HepG2 (cell line): ENCODE measurements around the gene LBR. TPM values are rescaled to one million over a fixed set of nuclear protein-coding genes. Genes with fewer than 3 reads are reported as not detected.

Experiments
- ATF6 ChIP-seq: sonication (generic); formaldehyde crosslinking; conservative IDR thresholded peaks from 2 replicates; pipeline ENCODE4 v1.4.0; 2020; ENCODE audit warnings: missing genetic modification reagents
- CBX2 ChIP-seq, 2 experiments: fragments of 200-600 bp in 1 of 2; sonication (generic); formaldehyde crosslinking in 1 of 2; IDR thresholded peaks; 2 replicates each; pipeline versions ENCODE4 v1.7.0 to v1.8.1; 2018 to 2022; ENCODE audit warnings: low read depth in 2 of 2, low read length in 1 of 2, mild to moderate bottlenecking in 1 of 2, missing genetic modification reagents in 1 of 2
- FOXJ3 ChIP-seq: sonication (generic); formaldehyde crosslinking; IDR thresholded peaks from 2 replicates; pipeline ENCODE4 v1.4.0; 2020; ENCODE audit warnings: missing genetic modification reagents, mild to moderate bottlenecking, borderline replicate concordance
- GMEB2 ChIP-seq: IDR thresholded peaks from 2 replicates; pipeline ENCODE4 v1.6.1; 2016; ENCODE audit warnings: missing biosample characterization, missing genetic modification reagents, low read depth
- HDAC1 ChIP-seq: sonication (generic); formaldehyde crosslinking; IDR thresholded peaks from 2 replicates; pipeline ENCODE4 v1.5.1; 2020; ENCODE audit warnings: mild to moderate bottlenecking, missing genetic modification reagents
- ISL2 ChIP-seq: sonication (generic); formaldehyde crosslinking; IDR thresholded peaks from 2 replicates; pipeline ENCODE4 v1.5.0; 2020; ENCODE audit warnings: missing genetic modification reagents
- PRPF4 ChIP-seq: fragments of 200-400 bp; formaldehyde crosslinking; IDR thresholded peaks from 2 replicates; pipeline ENCODE4 v1.6.1; 2016; ENCODE audit warnings: low read length, low read depth; ENCODE audit not compliant: poor library complexity, severe bottlenecking
- TCF7 ChIP-seq: sonication (generic); IDR thresholded peaks from 2 replicates; pipeline ENCODE4 v1.6.1; 2016; ENCODE audit warnings: antibody characterized with exemption, low read depth
- THAP7 ChIP-seq: sonication (generic); formaldehyde crosslinking; IDR thresholded peaks from 2 replicates; pipeline ENCODE4 v1.8.1; 2023; ENCODE audit warnings: mild to moderate bottlenecking, missing genetic modification reagents
- U2AF1 ChIP-seq: fragments of 200-400 bp; formaldehyde crosslinking; optimal IDR thresholded peaks from 2 replicates; pipeline ENCODE3; 2017; ENCODE audit warnings: mild to moderate bottlenecking, low read depth, low read length
- ZBTB46 ChIP-seq: sonication (generic); formaldehyde crosslinking; IDR thresholded peaks from 2 replicates; pipeline ENCODE4 v1.4.0; 2020; ENCODE audit warnings: mild to moderate bottlenecking, missing genetic modification reagents, borderline replicate concordance
- ZFP36 ChIP-seq: fragments of 150-350 bp; IDR thresholded peaks from 2 replicates; pipeline ENCODE4 v1.6.1; 2018; ENCODE audit warnings: borderline replicate concordance, low read length, low read depth; ENCODE audit not compliant: partially characterized antibody
- ZNF101 ChIP-seq: sonication (generic); formaldehyde crosslinking; IDR thresholded peaks from 2 replicates; pipeline ENCODE4 v1.4.0; 2020; ENCODE audit warnings: mild to moderate bottlenecking, low read depth, missing genetic modification reagents, borderline replicate concordance
- ZNF251 ChIP-seq: sonication (generic); formaldehyde crosslinking; IDR thresholded peaks from 2 replicates; pipeline ENCODE4 v1.9.0; 2021; ENCODE audit warnings: mild to moderate bottlenecking, missing genetic modification reagents
- polyA plus RNA-seq, 8 experiments: library from polyadenylated mRNA; depleted of rRNA in 3 of 8; stranded (reverse) in 7 of 8; unstranded in 1 of 8; fragments of >200 nt; fragmentation: Illumina TruSeq in 4 of 8; extraction: Trizol in 4 of 8; gene quantifications; 2 replicates each; pipeline versions ENCODE4 v1.2.1 to v1.2.3, GENCODE V29; 2011 to 2016; ENCODE audit warnings: low read depth in 4 of 8, missing spikeins in 1 of 8, mixed read lengths in 1 of 8; ENCODE audit not compliant: insufficient read depth in 1 of 8
- total RNA-seq, 5 experiments: library from RNA; depleted of rRNA; stranded (reverse); fragments of >200 nt; fragmentation: Illumina TruSeq; extraction: Trizol; gene quantifications; 2 replicates each; pipeline ENCODE4 v1.2.3, GENCODE V29; 2016; ENCODE audit warnings: low read depth in 1 of 5
- TF ChIP-seq, protein P1 (sequence below): sonication (generic); formaldehyde crosslinking; IDR thresholded peaks from 2 replicates; pipeline ENCODE4 v1.4.0; 2020; ENCODE audit warnings: missing genetic modification reagents

Gene LBR
- total and polyA plus RNA-seq, 2 of the 13 experiments (the other 11 are each of a cell fraction or from before 2014, with no cell fraction given): 38.9 to 76.7 TPM

DNA sequence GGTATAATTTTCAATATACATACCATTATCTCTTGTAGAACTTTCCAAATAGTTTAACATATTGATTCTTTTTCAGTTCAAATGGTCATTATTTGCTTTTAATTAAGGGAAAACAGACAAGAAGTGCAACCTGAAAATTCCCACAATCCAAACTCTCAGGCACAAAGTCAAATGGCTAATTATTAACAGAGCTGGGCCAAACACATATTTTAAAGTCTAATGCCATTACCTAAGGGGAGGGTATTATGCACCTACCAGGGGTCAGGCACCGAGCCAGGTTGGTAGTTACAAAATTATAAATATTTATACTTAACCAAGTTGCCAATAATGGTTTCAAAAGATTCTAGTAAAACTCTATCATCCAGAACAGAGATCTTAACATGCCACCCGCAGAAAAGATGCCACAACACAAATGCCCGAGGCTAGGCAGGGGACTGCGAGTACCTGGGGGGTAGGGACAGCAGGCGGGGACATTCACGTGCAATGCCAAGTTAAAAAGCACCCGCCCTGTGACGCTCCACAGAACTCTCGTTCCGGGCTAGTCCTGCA, 15.0 kb downstream of the LBR start (continued):
- TF ChIP-seq U2AF1 (no peak), CBX2 (IDR thresholded peaks at IDR 0.05; ENCODE audit: low read depth, low read length) (no peak), CBX2 (CRISPR knock-in tag; IDR thresholded peaks at IDR 0.05; ENCODE audit: low read depth) (no peak), TCF7 (peak; percentile 42; the same call in 1 of the 2 replicates), PRPF4 (no peak), ZFP36 (no peak), ATF6 (CRISPR knock-in tag) (no peak), ZNF101 (CRISPR knock-in tag) (no peak), ISL2 (CRISPR knock-in tag) (peak; percentile 67; the same call in 1 of the 2 replicates), FOXJ3 (0 out of 2 replicates have a peak, but pooled peaks have one; percentile 12), THAP7 (CRISPR knock-in tag) (no peak), GMEB2 (no peak), ZNF251 (CRISPR knock-in tag) (no peak), HDAC1 (CRISPR knock-in tag) (peak; percentile 41; the same call in 1 of the 2 replicates), ZBTB46 (no peak)
- TF ChIP-seq, protein P1, sequence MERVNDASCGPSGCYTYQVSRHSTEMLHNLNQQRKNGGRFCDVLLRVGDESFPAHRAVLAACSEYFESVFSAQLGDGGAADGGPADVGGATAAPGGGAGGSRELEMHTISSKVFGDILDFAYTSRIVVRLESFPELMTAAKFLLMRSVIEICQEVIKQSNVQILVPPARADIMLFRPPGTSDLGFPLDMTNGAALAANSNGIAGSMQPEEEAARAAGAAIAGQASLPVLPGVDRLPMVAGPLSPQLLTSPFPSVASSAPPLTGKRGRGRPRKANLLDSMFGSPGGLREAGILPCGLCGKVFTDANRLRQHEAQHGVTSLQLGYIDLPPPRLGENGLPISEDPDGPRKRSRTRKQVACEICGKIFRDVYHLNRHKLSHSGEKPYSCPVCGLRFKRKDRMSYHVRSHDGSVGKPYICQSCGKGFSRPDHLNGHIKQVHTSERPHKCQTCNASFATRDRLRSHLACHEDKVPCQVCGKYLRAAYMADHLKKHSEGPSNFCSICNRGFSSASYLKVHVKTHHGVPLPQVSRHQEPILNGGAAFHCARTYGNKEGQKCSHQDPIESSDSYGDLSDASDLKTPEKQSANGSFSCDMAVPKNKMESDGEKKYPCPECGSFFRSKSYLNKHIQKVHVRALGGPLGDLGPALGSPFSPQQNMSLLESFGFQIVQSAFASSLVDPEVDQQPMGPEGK: peak; percentile 83
